Ovary (tissue), 3 donors: ENCODE data around the gene SLC25A27.

Experiments
- EP300 ChIP-seq: sonication (generic); formaldehyde crosslinking; IDR thresholded peaks from one replicate; pipeline ENCODE4 v1.6.1; 2017; ENCODE audit warnings: antibody characterized with exemption
- POLR2A ChIP-seq: fragments of 450-650 bp; IDR thresholded peaks from one replicate; pipeline ENCODE4 v1.6.1; 2017; ENCODE audit warnings: antibody characterized with exemption, mild to moderate bottlenecking, moderate library complexity
- TF ChIP-seq, protein P1 (sequence below), 3 donors: fragments of 450-650 bp in 2 of 3; fragments of 200-600 bp in 1 of 3; IDR thresholded peaks; one replicate each; pipeline versions ENCODE4 v1.5.1 to v1.8.0; 2016 to 2022; ENCODE audit warnings: antibody characterized with exemption in 3 of 3, mild to moderate bottlenecking in 1 of 3
- donor health status: DM: no; HTN: no; CAD: no.

DNA sequence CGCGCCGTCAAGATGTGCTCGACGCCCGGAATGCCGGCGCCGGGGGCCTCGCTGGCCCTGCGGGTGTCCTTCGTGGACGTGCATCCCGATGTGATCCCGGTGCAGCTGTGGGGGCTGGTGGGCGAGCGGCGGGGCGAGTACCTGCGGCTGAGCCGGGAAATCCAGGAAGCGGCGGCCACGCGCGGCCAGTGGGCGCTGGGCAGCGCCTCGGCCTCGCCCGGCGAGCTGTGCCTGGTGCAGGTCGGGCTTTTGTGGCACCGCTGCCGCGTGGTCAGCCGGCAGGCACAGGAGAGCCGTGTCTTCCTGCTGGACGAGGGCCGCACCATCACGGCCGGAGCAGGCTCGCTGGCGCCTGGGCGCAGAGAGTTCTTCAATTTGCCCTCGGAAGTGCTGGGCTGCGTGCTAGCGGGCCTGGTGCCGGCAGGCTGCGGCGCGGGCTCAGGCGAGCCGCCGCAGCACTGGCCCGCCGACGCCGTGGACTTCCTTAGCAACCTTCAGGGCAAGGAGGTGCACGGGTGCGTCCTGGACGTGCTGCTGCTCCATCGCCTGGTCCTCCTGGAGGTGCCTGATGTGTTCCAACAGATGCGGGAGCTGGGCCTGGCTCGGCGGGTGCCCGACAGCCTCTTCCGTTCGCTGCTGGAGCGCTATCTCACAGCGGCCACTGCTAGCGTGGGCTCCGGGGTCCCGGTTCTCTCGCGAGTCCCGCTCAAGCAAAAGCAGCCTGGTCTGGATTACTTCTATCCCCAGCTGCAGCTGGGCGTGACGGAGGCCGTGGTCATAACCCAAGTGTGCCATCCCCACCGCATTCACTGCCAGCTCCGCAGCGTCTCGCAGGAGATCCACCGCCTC lies 35.6 kb downstream of the SLC25A27 start:
- TF ChIP-seq, protein P1, sequence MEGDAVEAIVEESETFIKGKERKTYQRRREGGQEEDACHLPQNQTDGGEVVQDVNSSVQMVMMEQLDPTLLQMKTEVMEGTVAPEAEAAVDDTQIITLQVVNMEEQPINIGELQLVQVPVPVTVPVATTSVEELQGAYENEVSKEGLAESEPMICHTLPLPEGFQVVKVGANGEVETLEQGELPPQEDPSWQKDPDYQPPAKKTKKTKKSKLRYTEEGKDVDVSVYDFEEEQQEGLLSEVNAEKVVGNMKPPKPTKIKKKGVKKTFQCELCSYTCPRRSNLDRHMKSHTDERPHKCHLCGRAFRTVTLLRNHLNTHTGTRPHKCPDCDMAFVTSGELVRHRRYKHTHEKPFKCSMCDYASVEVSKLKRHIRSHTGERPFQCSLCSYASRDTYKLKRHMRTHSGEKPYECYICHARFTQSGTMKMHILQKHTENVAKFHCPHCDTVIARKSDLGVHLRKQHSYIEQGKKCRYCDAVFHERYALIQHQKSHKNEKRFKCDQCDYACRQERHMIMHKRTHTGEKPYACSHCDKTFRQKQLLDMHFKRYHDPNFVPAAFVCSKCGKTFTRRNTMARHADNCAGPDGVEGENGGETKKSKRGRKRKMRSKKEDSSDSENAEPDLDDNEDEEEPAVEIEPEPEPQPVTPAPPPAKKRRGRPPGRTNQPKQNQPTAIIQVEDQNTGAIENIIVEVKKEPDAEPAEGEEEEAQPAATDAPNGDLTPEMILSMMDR (IDR thresholded peaks at IDR 0.05), result no peak
- TF ChIP-seq POLR2A (no peak), EP300 (no peak)
